Left lobe of liver (tissue), 1 donor: ENCODE data around the gene GAS2L1. TPM values are rescaled to one million over a fixed set of nuclear protein-coding genes. Genes with fewer than 3 reads are reported as not detected.

Source experiments
- total RNA-seq: library from RNA; stranded (reverse); gene quantifications from one replicate; pipeline ENCODE4 v1.2.1, GENCODE V29; 2021
- donor health status: DM: no; HTN: yes; CAD: no.

Gene GAS2L1
- total RNA-seq, 1 donor from 2014 or later, result 14.3 TPM

Other genes starting within 250 kb of the GAS2L1 start
- not detected for gene C22orf31, start 244.8 kb upstream of the GAS2L1 start, total RNA-seq
- 4.9 TPM for gene KREMEN1, start 233.6 kb upstream of the GAS2L1 start, total RNA-seq
- 1.3 TPM for gene EMID1, start 100.8 kb upstream of the GAS2L1 start, total RNA-seq
- gene RHBDD3, start 38.7 kb upstream of the GAS2L1 start, total RNA-seq, result 18.9 TPM
- gene EWSR1, start 38.4 kb upstream of the GAS2L1 start, total RNA-seq, result 93.3 TPM
- gene RASL10A, start 9.0 kb downstream of the GAS2L1 start, total RNA-seq, result 1.0 TPM
- gene AP1B1, start 81.9 kb downstream of the GAS2L1 start, total RNA-seq, result 37.9 TPM
- gene RFPL1, start 131.9 kb downstream of the GAS2L1 start, total RNA-seq, result 0.45 TPM
- gene NEFH, start 173.6 kb downstream of the GAS2L1 start, total RNA-seq, result 0.15 TPM
- 17.4 TPM for gene THOC5, start 247.1 kb downstream of the GAS2L1 start, total RNA-seq